ENCODE measurements around the gene HLCS.

HLCS gene

DNA sequence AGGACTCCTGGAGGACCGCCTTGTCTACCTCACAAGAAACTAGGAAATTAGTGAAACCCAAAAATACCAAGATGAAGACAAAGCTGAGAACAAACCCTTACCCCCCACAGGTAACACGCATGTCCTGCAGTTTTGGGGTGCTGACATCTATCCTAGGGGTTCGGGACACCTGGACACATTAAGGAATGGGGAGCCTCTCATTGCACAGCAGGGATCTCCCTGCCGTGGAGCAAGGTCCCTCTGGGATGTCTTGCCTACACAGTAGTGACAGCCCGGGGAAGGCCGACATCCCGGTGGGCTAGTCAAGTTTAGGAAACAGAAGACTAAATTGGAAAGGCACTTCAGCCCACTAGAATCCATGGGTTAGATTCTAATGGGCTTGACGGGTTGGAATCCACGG lies 223.0 kb downstream of the HLCS start:
- Histone ChIP-seq H3K36me3 (replicated peaks; ENCODE audit: low read depth, low read length) (no peaks in the 10 kb centered on the region), H3K9me3 (ENCODE audit: insufficient read depth, low read length) (no peaks in the 10 kb centered on the region), H3K4me2 (ENCODE audit: low read length) (no peak overlapping the region), H2AFZ (ENCODE audit: low read depth, low read length) (no peak overlapping the region), H3K27ac (ENCODE audit: low read length) (no peak overlapping the region), H3K4me1 (ENCODE audit: low read length) (no peaks in the 10 kb centered on the region), H3K9ac (ENCODE audit: low read length) (no peak overlapping the region), H4K20me1 (ENCODE audit: insufficient read depth, low read length) (no peaks in the 10 kb centered on the region), H3K4me3 (ENCODE audit: low read length) (no peak overlapping the region), H3K79me2 (ENCODE audit: low read length) (no peaks in the 10 kb centered on the region), H3K27me3 (ENCODE audit: low read depth, low read length) (no peaks in the 10 kb centered on the region)
- TF ChIP-seq EZH2phosphoT487 (IDR thresholded peaks at IDR 0.05; ENCODE audit: low read depth): no peak
- TF ChIP-seq, protein P1, sequence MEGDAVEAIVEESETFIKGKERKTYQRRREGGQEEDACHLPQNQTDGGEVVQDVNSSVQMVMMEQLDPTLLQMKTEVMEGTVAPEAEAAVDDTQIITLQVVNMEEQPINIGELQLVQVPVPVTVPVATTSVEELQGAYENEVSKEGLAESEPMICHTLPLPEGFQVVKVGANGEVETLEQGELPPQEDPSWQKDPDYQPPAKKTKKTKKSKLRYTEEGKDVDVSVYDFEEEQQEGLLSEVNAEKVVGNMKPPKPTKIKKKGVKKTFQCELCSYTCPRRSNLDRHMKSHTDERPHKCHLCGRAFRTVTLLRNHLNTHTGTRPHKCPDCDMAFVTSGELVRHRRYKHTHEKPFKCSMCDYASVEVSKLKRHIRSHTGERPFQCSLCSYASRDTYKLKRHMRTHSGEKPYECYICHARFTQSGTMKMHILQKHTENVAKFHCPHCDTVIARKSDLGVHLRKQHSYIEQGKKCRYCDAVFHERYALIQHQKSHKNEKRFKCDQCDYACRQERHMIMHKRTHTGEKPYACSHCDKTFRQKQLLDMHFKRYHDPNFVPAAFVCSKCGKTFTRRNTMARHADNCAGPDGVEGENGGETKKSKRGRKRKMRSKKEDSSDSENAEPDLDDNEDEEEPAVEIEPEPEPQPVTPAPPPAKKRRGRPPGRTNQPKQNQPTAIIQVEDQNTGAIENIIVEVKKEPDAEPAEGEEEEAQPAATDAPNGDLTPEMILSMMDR (IDR thresholded peaks at IDR 0.05; ENCODE audit: low read depth, low read length): no peak

DNA sequence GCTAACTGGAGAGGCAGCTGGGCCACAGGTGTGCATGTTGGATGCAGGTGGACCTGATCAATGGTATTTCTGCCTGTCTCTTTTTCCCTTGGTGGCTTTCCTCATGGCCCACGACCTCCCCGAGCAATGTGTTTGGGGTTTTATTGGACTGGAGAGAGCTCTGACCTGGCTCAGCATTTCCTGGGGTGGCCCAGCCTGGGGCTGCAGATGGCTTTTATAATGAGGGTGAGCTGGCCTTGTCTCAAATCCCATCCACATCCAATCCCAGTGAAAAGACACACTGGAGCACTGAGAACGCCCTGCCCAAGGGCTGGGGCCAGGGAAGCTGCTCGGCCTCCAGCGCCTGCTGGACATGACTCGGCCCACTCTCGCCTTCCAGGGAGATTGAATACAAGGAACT lies 223.5 kb downstream of the HLCS start:
- H3K27ac ChIP-seq (ENCODE audit: low read length): no peak overlapping the region
- no peaks in the 10 kb centered on the region for H4K20me1 ChIP-seq (ENCODE audit: insufficient read depth, low read length)
- no peaks in the 10 kb centered on the region for H3K4me1 ChIP-seq (ENCODE audit: low read length)
- H3K79me2 ChIP-seq (ENCODE audit: low read length): no peaks in the 10 kb centered on the region
- H3K4me3 ChIP-seq (ENCODE audit: low read length): no peak overlapping the region
- no peak overlapping the region for H3K9ac ChIP-seq (ENCODE audit: low read length)
- H3K36me3 ChIP-seq (replicated peaks; ENCODE audit: low read depth, low read length): no peaks in the 10 kb centered on the region
- no peaks in the 10 kb centered on the region for H3K27me3 ChIP-seq (ENCODE audit: low read depth, low read length)
- no peak overlapping the region for H2AFZ ChIP-seq (ENCODE audit: low read depth, low read length)
- no peak for TF ChIP-seq EZH2phosphoT487 (IDR thresholded peaks at IDR 0.05; ENCODE audit: low read depth)
- H3K9me3 ChIP-seq (ENCODE audit: insufficient read depth, low read length): no peaks in the 10 kb centered on the region
- no peak overlapping the region for H3K4me2 ChIP-seq (ENCODE audit: low read length)

DNA sequence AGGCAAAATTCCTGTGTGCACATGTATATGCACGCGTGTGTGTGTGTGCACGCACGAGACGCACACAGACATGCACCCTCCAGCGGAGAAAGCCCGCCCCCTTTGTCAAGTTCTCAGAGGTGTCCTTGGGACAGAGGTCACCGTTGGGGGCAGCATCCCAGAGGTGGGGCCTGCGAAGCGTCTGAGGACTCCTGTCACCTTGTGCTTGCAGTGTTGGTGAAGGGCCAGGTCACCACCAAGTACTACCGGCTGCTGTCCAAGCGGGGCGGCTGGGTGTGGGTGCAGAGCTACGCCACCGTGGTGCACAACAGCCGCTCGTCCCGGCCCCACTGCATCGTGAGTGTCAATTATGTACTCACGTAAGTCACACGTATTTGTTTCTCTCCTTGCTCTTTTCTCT lies 225.0 kb downstream of the HLCS start:
- TF ChIP-seq, protein P1 (IDR thresholded peaks at IDR 0.05; ENCODE audit: low read depth, low read length): no peak
- TF ChIP-seq EZH2phosphoT487 (IDR thresholded peaks at IDR 0.05; ENCODE audit: low read depth): no peak
- Histone ChIP-seq H3K36me3 (replicated peaks; ENCODE audit: low read depth, low read length) (no peaks in the 10 kb centered on the region), H3K27ac (ENCODE audit: low read length) (no peak overlapping the region), H2AFZ (ENCODE audit: low read depth, low read length) (no peak overlapping the region), H3K9me3 (ENCODE audit: insufficient read depth, low read length) (no peaks in the 10 kb centered on the region), H3K27me3 (ENCODE audit: low read depth, low read length) (no peaks in the 10 kb centered on the region), H3K4me2 (ENCODE audit: low read length) (no peak overlapping the region), H3K79me2 (ENCODE audit: low read length) (no peaks in the 10 kb centered on the region), H3K4me3 (ENCODE audit: low read length) (no peak overlapping the region), H3K4me1 (ENCODE audit: low read length) (no peaks in the 10 kb centered on the region), H3K9ac (ENCODE audit: low read length) (no peak overlapping the region), H4K20me1 (ENCODE audit: insufficient read depth, low read length) (no peaks in the 10 kb centered on the region)

DNA sequence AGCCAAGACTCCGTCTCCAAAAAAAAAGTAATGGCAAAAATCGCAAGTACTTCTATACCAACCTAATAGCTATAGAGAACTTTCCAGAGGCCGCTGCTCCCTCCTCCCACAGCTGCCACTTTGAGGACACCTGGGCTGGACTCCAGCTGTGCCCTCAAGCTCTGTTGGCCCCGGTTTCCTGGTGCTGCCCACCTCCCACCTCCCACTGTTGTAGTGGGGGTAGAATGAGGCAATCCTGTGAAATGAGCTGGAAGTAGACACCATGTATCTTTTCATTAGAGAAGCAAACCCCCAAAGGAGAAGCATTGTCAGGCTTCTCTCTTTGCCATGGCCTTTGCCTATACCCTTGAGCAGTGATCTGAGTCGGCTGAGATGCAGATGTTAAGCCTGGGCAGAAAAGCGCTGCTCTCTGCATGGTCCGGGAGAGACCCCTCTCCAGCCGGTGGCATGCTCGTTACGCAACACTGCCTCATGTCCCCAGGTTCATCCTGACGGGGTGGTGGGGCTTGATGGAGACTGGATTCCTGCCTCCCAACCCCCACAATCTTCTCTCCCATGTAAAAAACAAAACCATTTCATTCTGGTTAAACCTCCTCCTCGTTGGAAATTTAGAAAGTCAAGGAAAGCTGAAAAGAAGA lies 227.9 kb downstream of the HLCS start:
- Histone ChIP-seq H2AFZ (ENCODE audit: low read depth, low read length) (no peak overlapping the region), H4K20me1 (ENCODE audit: insufficient read depth, low read length) (no peaks in the 10 kb centered on the region), H3K79me2 (ENCODE audit: low read length) (no peaks in the 10 kb centered on the region), H3K4me1 (ENCODE audit: low read length) (no peaks in the 10 kb centered on the region), H3K4me2 (ENCODE audit: low read length) (no peak overlapping the region), H3K9ac (ENCODE audit: low read length) (no peak overlapping the region), H3K36me3 (replicated peaks; ENCODE audit: low read depth, low read length) (no peaks in the 10 kb centered on the region), H3K4me3 (ENCODE audit: low read length) (no peak overlapping the region), H3K27ac (ENCODE audit: low read length) (no peak overlapping the region), H3K9me3 (ENCODE audit: insufficient read depth, low read length) (no peaks in the 10 kb centered on the region), H3K27me3 (ENCODE audit: low read depth, low read length) (no peaks in the 10 kb centered on the region)
- TF ChIP-seq EZH2phosphoT487 (IDR thresholded peaks at IDR 0.05; ENCODE audit: low read depth): no peak
- TF ChIP-seq, protein P1 (IDR thresholded peaks at IDR 0.05; ENCODE audit: low read depth, low read length): no peak

All from OCI-LY3 (cell line).